UCSD-AML1 (cell line): Measurements from ENCODE around the gene FMN2.

Experiments
- DNase-seq: peaks from one replicate; lab custom pipeline; 2025; ENCODE audit not compliant: unreplicated experiment; lab: John Stamatoyannopoulos, UW

Gene FMN2

GRCh38 chr1:240515505-240515904, 423.8 kb downstream of the FMN2 start:
- no peak for DNase-seq

- no peak for DNase-seq
Measured at GRCh38 chr1:240516069-240516468, 424.4 kb downstream of the FMN2 start.

- DNase-seq = no peak
Measured at GRCh38 chr1:240517891-240518290, 426.2 kb downstream of the FMN2 start.

- no peak for DNase-seq
Measured at GRCh38 chr1:240522122-240522822, 430.6 kb downstream of the FMN2 start.

GRCh38 chr1:240524356-240525069, 432.8 kb downstream of the FMN2 start:
- no peak for DNase-seq
